Adipocyte (in vitro differentiated cells): ENCODE results near the gene POP4.

Source experiments
- DNase-seq: peaks from one replicate; pipeline ENCODE4 v3.0.0-alpha.2; 2015; ENCODE audit warnings: low read depth
- H3K27me3 ChIP-seq: replicated peaks from 2 replicates; pipeline ENCODE4 v1.7.0; 2013; ENCODE audit warnings: mild to moderate bottlenecking, low read length, moderate library complexity; ENCODE audit not compliant: control insufficient read depth, insufficient read depth
- H3K36me3 ChIP-seq: 2 replicates; pipeline ENCODE4 v1.7.0; 2013; ENCODE audit warnings: low read length, mild to moderate bottlenecking, moderate library complexity; ENCODE audit not compliant: control insufficient read depth, insufficient read depth, severe bottlenecking
- H3K4me1 ChIP-seq: 2 replicates; pipeline ENCODE4 v1.7.0; 2013; ENCODE audit warnings: mild to moderate bottlenecking, low read length, moderate library complexity; ENCODE audit not compliant: control insufficient read depth, insufficient read depth
- H3K4me3 ChIP-seq: 2 replicates; pipeline ENCODE4 v1.7.0; 2013; ENCODE audit warnings: mild to moderate bottlenecking, low read length, moderate library complexity
- H3K9ac ChIP-seq: 2 replicates; pipeline ENCODE4 v1.7.0; 2013; ENCODE audit warnings: mild to moderate bottlenecking, low read length, moderate library complexity
- H3K9me3 ChIP-seq: 2 replicates; pipeline ENCODE4 v1.7.0; 2013; ENCODE audit warnings: mild to moderate bottlenecking, low read length, moderate library complexity; ENCODE audit not compliant: control insufficient read depth

Gene POP4

DNA sequence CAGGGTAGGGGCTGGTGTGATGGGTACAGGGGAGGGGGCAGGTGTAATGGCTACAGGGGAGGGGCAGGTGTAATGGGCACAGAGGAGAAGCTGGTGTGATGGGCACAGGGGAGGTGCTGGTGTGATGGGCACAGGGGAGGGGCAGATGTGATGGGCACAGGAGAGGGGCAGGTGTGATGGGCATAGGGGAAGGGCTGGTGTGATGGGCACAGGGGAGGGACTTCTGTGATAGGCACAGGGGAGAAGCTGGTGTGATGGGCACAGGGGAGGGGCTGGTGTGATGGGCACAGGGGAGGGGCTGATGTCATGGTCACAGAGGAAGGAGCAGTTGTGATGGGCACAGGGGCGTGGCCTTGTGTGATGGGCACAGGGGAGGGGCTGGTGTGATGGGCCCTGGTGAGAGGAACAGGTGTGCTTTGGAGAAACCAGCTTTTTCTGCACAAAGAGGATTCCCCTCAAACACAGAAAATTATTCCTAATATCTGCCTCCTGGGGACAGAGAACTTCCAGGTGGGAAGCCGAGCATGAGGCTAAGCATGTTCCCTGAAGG is 38.6 kb upstream of the POP4 start:
- Histone ChIP-seq H3K9me3 (peaks cover 3% of the 10 kb centered on the region), H3K4me3 (no peak overlapping the region), H3K36me3 (no peaks in the 10 kb centered on the region), H3K9ac (no peak overlapping the region), H3K27me3 (peaks cover 27% of the 10 kb centered on the region), H3K4me1 (no peaks in the 10 kb centered on the region)
- DNase-seq = no peak

GRCh38 chr19:29568036-29569025 is 37.8 kb upstream of the POP4 start:
- H3K36me3 ChIP-seq = no peaks in the 10 kb centered on the region
- H3K27me3 ChIP-seq = peaks cover 32% of the 10 kb centered on the region
- H3K4me3 ChIP-seq = no peak overlapping the region
- H3K9me3 ChIP-seq = peaks cover 3% of the 10 kb centered on the region
- H3K9ac ChIP-seq = no peak overlapping the region
- no peak for DNase-seq
- H3K4me1 ChIP-seq = no peaks in the 10 kb centered on the region

GRCh38 chr19:29569038-29569911 is 36.8 kb upstream of the POP4 start:
- no peak overlapping the region for H3K9ac ChIP-seq
- peaks cover 3% of the 10 kb centered on the region for H3K9me3 ChIP-seq
- no peak for DNase-seq
- no peaks in the 10 kb centered on the region for H3K4me1 ChIP-seq
- no peaks in the 10 kb centered on the region for H3K36me3 ChIP-seq
- peaks cover 41% of the 10 kb centered on the region for H3K27me3 ChIP-seq
- no peak overlapping the region for H3K4me3 ChIP-seq

DNA sequence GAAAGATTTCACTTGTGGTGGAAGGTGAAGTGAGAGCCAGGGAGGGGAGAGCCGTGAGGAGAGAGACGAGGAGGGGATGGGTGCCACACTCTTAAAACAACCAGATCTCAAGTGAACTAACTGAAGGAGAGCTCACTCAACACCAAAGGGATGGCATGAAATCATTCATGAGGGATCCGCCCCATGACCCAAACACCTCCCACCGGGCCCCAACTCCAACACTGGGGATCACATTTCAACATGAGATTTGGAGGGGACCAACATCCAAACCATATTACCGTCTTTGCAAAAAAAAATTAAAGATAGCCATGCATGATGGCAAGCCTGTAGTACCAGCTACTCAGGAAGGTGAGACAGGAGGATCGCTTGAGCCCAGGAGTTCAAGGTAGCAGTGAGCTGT is 34.9 kb upstream of the POP4 start:
- peaks cover 52% of the 10 kb centered on the region for H3K27me3 ChIP-seq

GRCh38 chr19:29573486-29573885 is 32.6 kb upstream of the POP4 start:
- no peaks in the 10 kb centered on the region for H3K4me1 ChIP-seq
- H3K27me3 ChIP-seq = peaks cover 63% of the 10 kb centered on the region
- H3K9me3 ChIP-seq = peaks cover 3% of the 10 kb centered on the region
- no peak overlapping the region for H3K4me3 ChIP-seq
- H3K36me3 ChIP-seq = no peaks in the 10 kb centered on the region
- no peak for DNase-seq
- no peak overlapping the region for H3K9ac ChIP-seq

More for the DNA sequence above, 34.9 kb upstream of the POP4 start:
- H3K9me3 ChIP-seq = peaks cover 3% of the 10 kb centered on the region
- no peaks in the 10 kb centered on the region for H3K4me1 ChIP-seq
- H3K9ac ChIP-seq = no peak overlapping the region
- DNase-seq = no peak
- H3K4me3 ChIP-seq = no peak overlapping the region
- H3K36me3 ChIP-seq = no peaks in the 10 kb centered on the region

GRCh38 chr19:29574510-29574909 is 31.6 kb upstream of the POP4 start:
- no peaks in the 10 kb centered on the region for H3K4me1 ChIP-seq
- peaks cover 66% of the 10 kb centered on the region for H3K27me3 ChIP-seq
- no peak overlapping the region for H3K4me3 ChIP-seq
- no peak for DNase-seq
- no peaks in the 10 kb centered on the region for H3K36me3 ChIP-seq
- peaks cover 3% of the 10 kb centered on the region for H3K9me3 ChIP-seq
- H3K9ac ChIP-seq = no peak overlapping the region

GRCh38 chr19:29576046-29576606 is 30.0 kb upstream of the POP4 start:
- H3K9me3 ChIP-seq = peaks cover under 1% of the 10 kb centered on the region
- no peak overlapping the region for H3K9ac ChIP-seq
- DNase-seq = no peak
- no peaks in the 10 kb centered on the region for H3K36me3 ChIP-seq
- no peaks in the 10 kb centered on the region for H3K4me1 ChIP-seq
- H3K4me3 ChIP-seq = no peak overlapping the region
- peaks cover 64% of the 10 kb centered on the region for H3K27me3 ChIP-seq

DNA sequence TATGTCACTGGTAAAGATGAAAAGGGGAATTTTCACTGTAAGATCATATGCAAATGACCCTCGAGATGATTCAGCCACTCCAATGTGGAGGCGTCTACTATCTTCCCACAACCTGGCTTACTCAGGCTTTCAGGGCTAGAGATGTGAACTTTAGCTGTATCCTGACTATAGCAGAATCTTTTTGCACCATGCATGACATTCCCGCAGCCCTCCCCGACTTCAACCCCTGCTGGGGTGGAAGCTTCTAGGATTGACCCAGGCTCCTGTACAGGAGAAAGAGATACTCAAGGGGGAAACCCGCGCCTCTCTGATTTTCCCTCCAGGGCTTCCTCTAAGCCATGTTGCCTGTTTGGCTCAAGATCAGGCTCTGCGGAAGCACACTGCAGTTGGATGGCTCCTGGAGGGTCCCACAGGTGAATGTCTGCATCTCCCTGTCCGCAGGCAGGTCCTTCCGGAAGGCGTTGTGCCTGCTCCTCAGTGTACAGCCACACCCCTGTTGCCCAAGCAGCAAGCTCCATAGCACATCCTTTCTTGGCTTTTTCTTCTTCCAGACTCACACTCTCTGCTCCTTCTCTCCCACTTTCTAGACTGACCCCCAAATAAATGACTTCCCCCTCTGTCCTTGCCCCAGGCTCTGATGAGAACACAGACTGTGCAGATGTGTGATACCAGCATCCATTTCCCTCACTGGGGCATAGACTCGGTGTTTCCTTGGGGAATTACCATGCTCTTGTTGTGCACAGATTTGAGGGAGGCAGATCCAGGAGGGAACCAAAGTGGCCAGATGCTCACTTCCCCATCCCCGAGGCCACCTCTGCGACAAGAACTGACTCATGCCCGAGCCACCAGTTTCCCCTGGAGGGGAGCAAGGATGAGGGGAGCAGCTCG is 29.1 kb upstream of the POP4 start:
- Histone ChIP-seq H3K9ac (no peak overlapping the region), H3K27me3 (peaks cover 56% of the 10 kb centered on the region)

GRCh38 chr19:29577649-29577963 is 28.5 kb upstream of the POP4 start:
- Histone ChIP-seq H3K9ac (no peak overlapping the region), H3K27me3 (peaks cover 51% of the 10 kb centered on the region), H3K4me1 (no peaks in the 10 kb centered on the region), H3K9me3 (no peaks in the 10 kb centered on the region), H3K4me3 (no peak overlapping the region), H3K36me3 (no peaks in the 10 kb centered on the region)
- DNase-seq = no peak

More for the DNA sequence above, 29.1 kb upstream of the POP4 start:
- Histone ChIP-seq H3K9me3 (no peaks in the 10 kb centered on the region), H3K4me1 (no peaks in the 10 kb centered on the region), H3K4me3 (no peak overlapping the region), H3K36me3 (no peaks in the 10 kb centered on the region)
- DNase-seq = no peak

DNA sequence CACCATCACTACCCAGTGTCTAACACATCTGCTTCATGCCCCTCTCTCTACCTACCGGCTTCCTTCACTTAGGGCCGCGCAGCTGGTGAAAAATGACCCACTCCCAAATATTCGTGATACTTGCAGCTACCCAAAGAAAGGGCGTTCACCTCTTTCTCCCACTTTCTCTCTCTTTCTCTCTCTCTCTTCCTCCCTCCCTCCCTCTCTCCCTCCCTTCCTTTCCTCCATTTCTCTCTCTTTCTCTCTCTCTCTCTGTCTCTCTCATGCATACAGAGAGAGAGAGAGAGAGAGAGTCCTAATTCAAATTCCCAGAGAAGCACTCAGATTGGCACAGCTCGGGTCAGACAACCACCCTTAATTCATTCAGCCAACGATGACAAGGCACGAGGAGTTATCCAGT is 27.7 kb upstream of the POP4 start:
- no peak for DNase-seq
- Histone ChIP-seq H3K27me3 (peaks cover 45% of the 10 kb centered on the region), H3K9ac (no peak overlapping the region), H3K9me3 (no peaks in the 10 kb centered on the region), H3K4me1 (no peaks in the 10 kb centered on the region), H3K36me3 (no peaks in the 10 kb centered on the region), H3K4me3 (no peak overlapping the region)
